Ovary (tissue), 3 donors: ENCODE measurements around the gene COBL.

Experiments
- EP300 ChIP-seq: sonication (generic); formaldehyde crosslinking; IDR thresholded peaks from one replicate; pipeline ENCODE4 v1.6.1; 2017; ENCODE audit warnings: antibody characterized with exemption
- POLR2A ChIP-seq: fragments of 450-650 bp; IDR thresholded peaks from one replicate; pipeline ENCODE4 v1.6.1; 2017; ENCODE audit warnings: antibody characterized with exemption, mild to moderate bottlenecking, moderate library complexity
- TF ChIP-seq, protein P1 (sequence below), 3 donors: fragments of 450-650 bp in 2 of 3; fragments of 200-600 bp in 1 of 3; IDR thresholded peaks; one replicate each; pipeline versions ENCODE4 v1.5.1 to v1.8.0; 2016 to 2022; ENCODE audit warnings: antibody characterized with exemption in 3 of 3, mild to moderate bottlenecking in 1 of 3
- donor health status: DM: no; HTN: no; CAD: no.

DNA sequence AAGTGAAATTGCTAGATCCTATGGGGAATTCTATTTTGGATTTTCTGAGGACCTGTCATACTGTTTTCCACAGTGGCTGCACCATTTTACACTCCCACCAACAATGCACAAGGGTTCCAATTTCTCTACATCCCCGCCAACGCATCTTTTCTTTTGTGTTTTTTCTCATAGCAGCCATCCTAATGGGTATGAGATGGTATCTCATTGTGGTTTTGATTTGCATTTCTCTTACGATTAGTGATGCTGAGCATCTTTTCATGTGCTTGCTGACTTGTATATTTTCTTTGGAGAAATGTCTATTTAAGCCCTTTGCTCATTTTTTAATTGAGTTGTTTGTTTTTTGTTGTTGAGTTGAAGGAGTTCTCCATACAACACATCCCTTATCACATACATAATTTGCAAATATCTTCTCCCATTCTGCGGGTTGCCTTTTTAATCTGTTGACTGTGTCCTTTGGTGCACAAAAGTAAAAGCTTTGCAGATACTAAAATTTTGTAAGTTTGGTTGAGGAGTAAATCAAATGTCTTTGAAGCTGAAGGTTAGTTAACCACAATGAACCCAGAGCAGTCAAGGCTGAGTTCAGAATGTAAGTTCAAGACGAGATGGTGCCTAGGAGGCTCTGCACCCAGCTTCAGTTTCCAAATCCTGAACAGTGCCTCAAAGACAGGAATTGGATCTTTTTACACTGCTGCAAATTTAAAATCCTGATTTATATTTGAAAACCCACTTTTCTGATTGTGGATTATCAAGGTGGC lies 195.4 kb downstream of the COBL start:
- TF ChIP-seq, protein P1, sequence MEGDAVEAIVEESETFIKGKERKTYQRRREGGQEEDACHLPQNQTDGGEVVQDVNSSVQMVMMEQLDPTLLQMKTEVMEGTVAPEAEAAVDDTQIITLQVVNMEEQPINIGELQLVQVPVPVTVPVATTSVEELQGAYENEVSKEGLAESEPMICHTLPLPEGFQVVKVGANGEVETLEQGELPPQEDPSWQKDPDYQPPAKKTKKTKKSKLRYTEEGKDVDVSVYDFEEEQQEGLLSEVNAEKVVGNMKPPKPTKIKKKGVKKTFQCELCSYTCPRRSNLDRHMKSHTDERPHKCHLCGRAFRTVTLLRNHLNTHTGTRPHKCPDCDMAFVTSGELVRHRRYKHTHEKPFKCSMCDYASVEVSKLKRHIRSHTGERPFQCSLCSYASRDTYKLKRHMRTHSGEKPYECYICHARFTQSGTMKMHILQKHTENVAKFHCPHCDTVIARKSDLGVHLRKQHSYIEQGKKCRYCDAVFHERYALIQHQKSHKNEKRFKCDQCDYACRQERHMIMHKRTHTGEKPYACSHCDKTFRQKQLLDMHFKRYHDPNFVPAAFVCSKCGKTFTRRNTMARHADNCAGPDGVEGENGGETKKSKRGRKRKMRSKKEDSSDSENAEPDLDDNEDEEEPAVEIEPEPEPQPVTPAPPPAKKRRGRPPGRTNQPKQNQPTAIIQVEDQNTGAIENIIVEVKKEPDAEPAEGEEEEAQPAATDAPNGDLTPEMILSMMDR (IDR thresholded peaks at IDR 0.05) = no peak
- no peak for TF ChIP-seq POLR2A
- no peak for TF ChIP-seq EP300
